Fibroblast of lung (primary cell): ENCODE data around the gene HDAC10.

Source experiments
- EZH2 ChIP-seq: IDR thresholded peaks from 2 replicates; pipeline ENCODE4 v1.5.1; 2012; ENCODE audit warnings: low read length, control low read depth, mild to moderate bottlenecking; ENCODE audit errors: missing control alignments
- TF ChIP-seq, protein P1 (sequence below), 2 donors: IDR thresholded peaks in 1 of 2; conservative IDR thresholded peaks in 1 of 2; 1 replicate in 1 of 2; 2 replicates in 1 of 2; pipeline ENCODE4 v1.5.1; 2011 to 2012; ENCODE audit warnings: low read length in 2 of 2, control low read depth in 1 of 2, inconsistent platforms in 1 of 2, low read depth in 1 of 2, mild to moderate bottlenecking in 1 of 2

DNA sequence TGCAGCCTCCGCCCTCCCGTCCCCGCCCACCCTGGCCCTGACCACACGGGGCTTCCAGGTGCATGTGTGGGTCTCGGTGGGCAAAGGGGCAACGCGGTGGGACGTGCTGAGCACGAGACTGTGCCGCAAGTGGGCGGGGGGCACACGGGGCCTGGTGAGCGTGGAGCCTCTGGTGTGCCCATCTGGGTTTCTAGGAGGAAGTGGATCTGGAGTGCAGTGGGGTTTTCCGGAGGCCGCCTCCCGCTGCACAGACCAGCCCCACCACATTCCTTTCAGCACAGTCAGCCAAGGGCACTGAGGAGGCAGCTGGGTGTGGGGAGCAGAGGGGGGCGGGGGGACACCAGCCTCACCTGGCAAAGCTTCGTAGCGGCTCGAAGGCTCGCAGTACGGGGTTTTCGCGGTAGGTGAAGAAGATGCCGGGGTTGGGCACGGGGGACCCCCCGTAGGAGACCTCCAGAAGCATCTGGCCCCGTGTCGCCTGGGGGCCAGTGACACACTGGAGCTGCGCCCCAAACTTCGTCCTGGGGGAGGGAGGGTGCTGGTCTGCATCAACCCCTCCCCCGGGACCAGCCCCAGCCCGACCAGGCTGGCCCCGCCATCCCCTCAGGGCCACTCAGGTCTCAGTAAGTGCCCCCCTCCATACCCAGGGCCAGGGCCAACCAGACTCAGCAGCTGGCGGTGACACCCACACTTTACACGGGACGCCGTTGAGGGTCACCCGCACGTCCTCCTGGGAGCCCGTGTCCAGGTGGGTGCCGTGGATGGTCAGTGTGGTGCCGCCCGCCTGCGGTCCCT, 31.5 kb upstream of the HDAC10 start:
- no peak for TF ChIP-seq EZH2
- TF ChIP-seq, protein P1, sequence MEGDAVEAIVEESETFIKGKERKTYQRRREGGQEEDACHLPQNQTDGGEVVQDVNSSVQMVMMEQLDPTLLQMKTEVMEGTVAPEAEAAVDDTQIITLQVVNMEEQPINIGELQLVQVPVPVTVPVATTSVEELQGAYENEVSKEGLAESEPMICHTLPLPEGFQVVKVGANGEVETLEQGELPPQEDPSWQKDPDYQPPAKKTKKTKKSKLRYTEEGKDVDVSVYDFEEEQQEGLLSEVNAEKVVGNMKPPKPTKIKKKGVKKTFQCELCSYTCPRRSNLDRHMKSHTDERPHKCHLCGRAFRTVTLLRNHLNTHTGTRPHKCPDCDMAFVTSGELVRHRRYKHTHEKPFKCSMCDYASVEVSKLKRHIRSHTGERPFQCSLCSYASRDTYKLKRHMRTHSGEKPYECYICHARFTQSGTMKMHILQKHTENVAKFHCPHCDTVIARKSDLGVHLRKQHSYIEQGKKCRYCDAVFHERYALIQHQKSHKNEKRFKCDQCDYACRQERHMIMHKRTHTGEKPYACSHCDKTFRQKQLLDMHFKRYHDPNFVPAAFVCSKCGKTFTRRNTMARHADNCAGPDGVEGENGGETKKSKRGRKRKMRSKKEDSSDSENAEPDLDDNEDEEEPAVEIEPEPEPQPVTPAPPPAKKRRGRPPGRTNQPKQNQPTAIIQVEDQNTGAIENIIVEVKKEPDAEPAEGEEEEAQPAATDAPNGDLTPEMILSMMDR (conservative IDR thresholded peaks at IDR 0.05 in 1 of 2, IDR thresholded peaks at IDR 0.05 in 1 of 2; ENCODE audit: low read depth in 1 of 2, low read length in 2 of 2), result no peak
